BJ (cell line): Measurements from ENCODE around the gene PHF10. TPM values are rescaled to one million over a fixed set of nuclear protein-coding genes. Genes with fewer than 3 reads are reported as not detected.
A peak's percentile ranks its signal among the peaks of the same experiment; 100 is the strongest.

ENCODE experiments used
- CTCF ChIA-PET: fragments of 350-600 bp; formaldehyde crosslinking; extraction: SDS; loops from one replicate; lab custom pipeline; 2021; ENCODE audit warnings: antibody characterized with exemption, inconsistent platforms; lab: Yijun Ruan, JAX
- POLR2A ChIA-PET: fragments of 300-600 bp; sonication (Branson Sonifier 250); formaldehyde crosslinking; extraction: SDS; loops from one replicate; lab custom pipeline; 2021; ENCODE audit warnings: antibody characterized with exemption; lab: Charles Lee
- DNase-seq: peaks from one replicate; pipeline ENCODE4 v3.0.0-alpha.2; 2011; ENCODE audit warnings: low read depth
- H3K27me3 ChIP-seq: 2 replicates; pipeline ENCODE4 v1.6.0; 2011; ENCODE audit warnings: low read length; ENCODE audit not compliant: control insufficient read depth, insufficient read depth
- H3K36me3 ChIP-seq: 2 replicates; pipeline ENCODE4 v1.5.1; 2011; ENCODE audit warnings: low read length; ENCODE audit not compliant: control insufficient read depth, insufficient read depth
- H3K4me3 ChIP-seq: 2 replicates; pipeline ENCODE4 v1.5.1; 2011; ENCODE audit warnings: low read depth, mild to moderate bottlenecking, control low read depth, low read length
- CTCF ChIP-seq: IDR thresholded peaks from 2 replicates; pipeline ENCODE4 v1.5.1; 2011; ENCODE audit warnings: low read depth, mild to moderate bottlenecking, control low read depth, inconsistent platforms, low read length, moderate library complexity; ENCODE audit not compliant: insufficient read depth
- polyA plus RNA-seq: library from polyadenylated mRNA; depleted of rRNA; stranded (reverse); fragments of >200 nt; gene quantifications from 2 replicates; pipeline ENCODE4 v1.2.3, GENCODE V29; 2011

PHF10 gene
- polyA plus RNA-seq, 1 experiment = 9.8 TPM

GRCh38 chr6:169726963-169727362 is 2.7 kb upstream of the PHF10 start:
- no peak for TF ChIP-seq CTCF
- H3K27me3 ChIP-seq = no peaks in the 10 kb centered on the region
- no peak for DNase-seq
- CTCF ChIA-PET = no interaction called here
- H3K36me3 ChIP-seq = no peaks in the 10 kb centered on the region
- POLR2A ChIA-PET = no interaction called here
- no peak overlapping the region for H3K4me3 ChIP-seq

- no peak for DNase-seq
- no peaks in the 10 kb centered on the region for H3K36me3 ChIP-seq
- CTCF ChIA-PET = no interaction called here
- H3K27me3 ChIP-seq = no peaks in the 10 kb centered on the region
- TF ChIP-seq CTCF = no peak
- POLR2A ChIA-PET = no interaction called here
- no peak overlapping the region for H3K4me3 ChIP-seq
Measured at GRCh38 chr6:169726049-169726400, 1.7 kb upstream of the PHF10 start.

GRCh38 chr6:169725125-169726048 is 1.1 kb upstream of the PHF10 start:
- DNase-seq = no peak
- ChIA-PET CTCF (interaction anchor here (0.6 to 0.7 kb wide), 3 partner anchors 71 to 805 kb away, joined by 3 read pairs; no protein-coding TSS in a partner anchor), POLR2A (interaction anchor here (0.6 kb wide), 1 partner anchor 13 kb away, joined by 3 read pairs; no protein-coding TSS in a partner anchor)
- Histone ChIP-seq H3K4me3 (peak overlapping the region; percentile 68), H3K27me3 (no peaks in the 10 kb centered on the region), H3K36me3 (no peaks in the 10 kb centered on the region)
- no peak for TF ChIP-seq CTCF

GRCh38 chr6:169723991-169724493 is 258 bp downstream of the PHF10 start:
- POLR2A ChIA-PET = interaction anchor here (0.7 kb wide), 1 partner anchor 76 kb away, joined by 3 read pairs; no protein-coding TSS in a partner anchor
- Histone ChIP-seq H3K27me3 (no peaks in the 10 kb centered on the region), H3K36me3 (no peaks in the 10 kb centered on the region), H3K4me3 (peak overlapping the region; percentile 75)
- DNase-seq = no peak
- CTCF ChIA-PET = no interaction called here
- TF ChIP-seq CTCF = no peak

GRCh38 chr6:169723200-169723909 is 945 bp downstream of the PHF10 start:
- Histone ChIP-seq H3K27me3 (no peaks in the 10 kb centered on the region), H3K36me3 (no peaks in the 10 kb centered on the region), H3K4me3 (peak overlapping the region; percentile 75)
- no peak for DNase-seq
- TF ChIP-seq CTCF = no peak
- CTCF ChIA-PET = interaction anchor here (0.7 kb wide), 1 partner anchor 429 kb away, joined by 3 read pairs; no protein-coding TSS in a partner anchor
- POLR2A ChIA-PET = interaction anchor here (0.7 kb wide), 1 partner anchor 75 kb away, joined by 3 read pairs; no protein-coding TSS in a partner anchor
